Measurements from ENCODE around the gene CDPF1. TPM values are rescaled to one million over a fixed set of nuclear protein-coding genes. Genes with fewer than 3 reads are reported as not detected.

CDPF1 gene
- total and polyA plus RNA-seq, 2 experiments from 2014 or later = 10.1 to 14.5 TPM

DNA sequence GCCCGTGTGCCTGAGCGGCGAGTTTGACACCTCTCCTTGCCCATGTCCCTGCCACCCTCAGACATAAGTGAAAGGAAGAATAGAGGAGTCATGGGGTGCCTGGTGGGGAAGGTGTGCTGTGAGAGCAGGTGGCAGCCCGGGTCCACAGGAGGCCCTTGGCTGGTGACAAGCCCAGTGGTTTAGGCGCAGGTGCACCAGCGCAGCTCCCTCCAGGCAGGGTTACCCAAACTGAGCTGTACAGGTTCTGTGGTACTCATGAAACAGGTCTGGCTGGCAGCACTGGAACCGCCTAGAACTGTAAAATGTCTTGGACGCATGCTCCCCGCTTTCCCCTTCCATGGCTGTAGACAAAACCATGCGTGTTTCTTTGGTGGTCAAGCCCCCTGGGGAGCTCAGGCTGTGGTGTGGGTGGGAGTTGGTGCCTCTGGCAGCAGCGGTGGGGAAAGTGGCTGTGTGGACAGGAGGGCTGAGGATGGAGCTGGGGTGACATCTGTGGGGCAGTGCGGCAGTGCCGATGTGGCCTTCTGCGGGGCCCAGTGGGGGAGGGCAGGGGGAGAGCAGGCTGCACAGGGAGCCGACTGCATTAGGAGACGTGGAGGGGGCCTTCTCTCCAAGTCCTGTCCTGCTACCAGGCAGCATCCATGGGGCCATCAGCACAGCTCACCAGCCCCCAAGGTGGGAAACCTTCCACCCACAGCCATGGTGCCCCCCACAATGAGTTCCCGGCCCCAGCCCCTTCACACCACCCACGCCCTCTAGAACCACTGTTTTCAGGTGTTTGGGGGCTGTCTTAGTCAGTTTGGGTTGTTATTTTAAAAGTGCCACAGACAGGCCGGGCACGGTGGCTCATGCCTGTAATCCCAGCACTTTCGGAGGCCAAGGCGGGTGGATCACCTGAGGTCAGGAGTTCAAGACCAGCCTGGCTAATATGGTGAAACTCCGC lies 41.0 kb upstream of the CDPF1 start:
- H4K20me1 ChIP-seq (replicated peaks; ENCODE audit: insufficient read depth) = no peaks in the 10 kb centered on the region
- Mint-ChIP-seq H3K27me3 (ENCODE audit: insufficient read depth, low read depth, poor library complexity) (peaks cover 14% of the 10 kb centered on the region), H3K27ac (no peak overlapping the region), H3K36me3 (ENCODE audit: low read depth) (peaks cover 12% of the 10 kb centered on the region), H3K9me3 (peaks cover 2% of the 10 kb centered on the region; the same call in 2 of the 3 replicates), H3K4me3 (no peak overlapping the region), H3K4me1 (peaks cover 8% of the 10 kb centered on the region)
- TF ChIP-seq ZNF114 (CRISPR knock-in tag; IDR thresholded peaks at IDR 0.05) (no peak), CREB1 (CRISPR knock-in tag; IDR thresholded peaks at IDR 0.05; ENCODE audit: low read depth) (no peak), ZNF462 (CRISPR knock-in tag; IDR thresholded peaks at IDR 0.05) (no peak), JUNB (IDR thresholded peaks at IDR 0.05; ENCODE audit: unreplicated experiment) (no peak), POLR2AphosphoS5 (IDR thresholded peaks at IDR 0.05; ENCODE audit: low read depth) (no peak), ZNF331 (CRISPR knock-in tag; IDR thresholded peaks at IDR 0.05; ENCODE audit: low read depth) (no peak), EZH2 (IDR thresholded peaks at IDR 0.05; ENCODE audit: low read depth, unreplicated experiment) (no peak), STAT1 (IDR thresholded peaks at IDR 0.05; ENCODE audit: unreplicated experiment) (no peak)
- TF ChIP-seq, protein P1, sequence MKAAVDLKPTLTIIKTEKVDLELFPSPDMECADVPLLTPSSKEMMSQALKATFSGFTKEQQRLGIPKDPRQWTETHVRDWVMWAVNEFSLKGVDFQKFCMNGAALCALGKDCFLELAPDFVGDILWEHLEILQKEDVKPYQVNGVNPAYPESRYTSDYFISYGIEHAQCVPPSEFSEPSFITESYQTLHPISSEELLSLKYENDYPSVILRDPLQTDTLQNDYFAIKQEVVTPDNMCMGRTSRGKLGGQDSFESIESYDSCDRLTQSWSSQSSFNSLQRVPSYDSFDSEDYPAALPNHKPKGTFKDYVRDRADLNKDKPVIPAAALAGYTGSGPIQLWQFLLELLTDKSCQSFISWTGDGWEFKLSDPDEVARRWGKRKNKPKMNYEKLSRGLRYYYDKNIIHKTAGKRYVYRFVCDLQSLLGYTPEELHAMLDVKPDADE (IDR thresholded peaks at IDR 0.05) = no peak
- TF ChIP-seq, protein P2, sequence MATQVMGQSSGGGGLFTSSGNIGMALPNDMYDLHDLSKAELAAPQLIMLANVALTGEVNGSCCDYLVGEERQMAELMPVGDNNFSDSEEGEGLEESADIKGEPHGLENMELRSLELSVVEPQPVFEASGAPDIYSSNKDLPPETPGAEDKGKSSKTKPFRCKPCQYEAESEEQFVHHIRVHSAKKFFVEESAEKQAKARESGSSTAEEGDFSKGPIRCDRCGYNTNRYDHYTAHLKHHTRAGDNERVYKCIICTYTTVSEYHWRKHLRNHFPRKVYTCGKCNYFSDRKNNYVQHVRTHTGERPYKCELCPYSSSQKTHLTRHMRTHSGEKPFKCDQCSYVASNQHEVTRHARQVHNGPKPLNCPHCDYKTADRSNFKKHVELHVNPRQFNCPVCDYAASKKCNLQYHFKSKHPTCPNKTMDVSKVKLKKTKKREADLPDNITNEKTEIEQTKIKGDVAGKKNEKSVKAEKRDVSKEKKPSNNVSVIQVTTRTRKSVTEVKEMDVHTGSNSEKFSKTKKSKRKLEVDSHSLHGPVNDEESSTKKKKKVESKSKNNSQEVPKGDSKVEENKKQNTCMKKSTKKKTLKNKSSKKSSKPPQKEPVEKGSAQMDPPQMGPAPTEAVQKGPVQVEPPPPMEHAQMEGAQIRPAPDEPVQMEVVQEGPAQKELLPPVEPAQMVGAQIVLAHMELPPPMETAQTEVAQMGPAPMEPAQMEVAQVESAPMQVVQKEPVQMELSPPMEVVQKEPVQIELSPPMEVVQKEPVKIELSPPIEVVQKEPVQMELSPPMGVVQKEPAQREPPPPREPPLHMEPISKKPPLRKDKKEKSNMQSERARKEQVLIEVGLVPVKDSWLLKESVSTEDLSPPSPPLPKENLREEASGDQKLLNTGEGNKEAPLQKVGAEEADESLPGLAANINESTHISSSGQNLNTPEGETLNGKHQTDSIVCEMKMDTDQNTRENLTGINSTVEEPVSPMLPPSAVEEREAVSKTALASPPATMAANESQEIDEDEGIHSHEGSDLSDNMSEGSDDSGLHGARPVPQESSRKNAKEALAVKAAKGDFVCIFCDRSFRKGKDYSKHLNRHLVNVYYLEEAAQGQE (IDR thresholded peaks at IDR 0.05; ENCODE audit: unreplicated experiment) = no peak
- TF ChIP-seq, protein P3, sequence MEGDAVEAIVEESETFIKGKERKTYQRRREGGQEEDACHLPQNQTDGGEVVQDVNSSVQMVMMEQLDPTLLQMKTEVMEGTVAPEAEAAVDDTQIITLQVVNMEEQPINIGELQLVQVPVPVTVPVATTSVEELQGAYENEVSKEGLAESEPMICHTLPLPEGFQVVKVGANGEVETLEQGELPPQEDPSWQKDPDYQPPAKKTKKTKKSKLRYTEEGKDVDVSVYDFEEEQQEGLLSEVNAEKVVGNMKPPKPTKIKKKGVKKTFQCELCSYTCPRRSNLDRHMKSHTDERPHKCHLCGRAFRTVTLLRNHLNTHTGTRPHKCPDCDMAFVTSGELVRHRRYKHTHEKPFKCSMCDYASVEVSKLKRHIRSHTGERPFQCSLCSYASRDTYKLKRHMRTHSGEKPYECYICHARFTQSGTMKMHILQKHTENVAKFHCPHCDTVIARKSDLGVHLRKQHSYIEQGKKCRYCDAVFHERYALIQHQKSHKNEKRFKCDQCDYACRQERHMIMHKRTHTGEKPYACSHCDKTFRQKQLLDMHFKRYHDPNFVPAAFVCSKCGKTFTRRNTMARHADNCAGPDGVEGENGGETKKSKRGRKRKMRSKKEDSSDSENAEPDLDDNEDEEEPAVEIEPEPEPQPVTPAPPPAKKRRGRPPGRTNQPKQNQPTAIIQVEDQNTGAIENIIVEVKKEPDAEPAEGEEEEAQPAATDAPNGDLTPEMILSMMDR (conservative IDR thresholded peaks at IDR 0.05; ENCODE audit: low read depth in 2 of 2) = no peak
- no peak overlapping the region for H3K27ac ChIP-seq (ENCODE audit: low read depth)
- H2AFZ ChIP-seq = no peak overlapping the region
- no peak for ATAC-seq
- no peaks in the 10 kb centered on the region for H3F3A ChIP-seq (replicated peaks; ENCODE audit: low read depth)
- H3K9me2 ChIP-seq (ENCODE audit: insufficient read depth) = no peaks in the 10 kb centered on the region
- H3K79me2 ChIP-seq (replicated peaks; ENCODE audit: insufficient read depth) = no peaks in the 10 kb centered on the region
- peaks cover 6% of the 10 kb centered on the region; the same call in 1 of the 2 replicates for H3K4me1 ChIP-seq (ENCODE audit: insufficient read depth)
- H3K27me3 ChIP-seq (ENCODE audit: insufficient read depth) = no peaks in the 10 kb centered on the region
- H3K4me2 ChIP-seq = no peak overlapping the region
- DNase-seq (ENCODE audit: low spot score) = no peak
- H3K36me3 ChIP-seq (ENCODE audit: insufficient read depth) = no peaks in the 10 kb centered on the region
- H3K4me3 ChIP-seq = no peak overlapping the region

Data from GM23338 (cell line).